HG03097 (cell line): ENCODE measurements around the gene ADGRE3.
"Not testable (repeated sequence)": the region's sequence is repeated elsewhere in the genome, so short reads cannot be mapped to it uniquely, and the experiment has no call there.

ENCODE experiments used
- ATAC-seq: cut with Tn5 transposase; IDR thresholded peaks from one replicate; pipeline ENCODE4 v1.9.1; 2021; ENCODE audit not compliant: unreplicated experiment, low FRiP score

ADGRE3 gene

DNA sequence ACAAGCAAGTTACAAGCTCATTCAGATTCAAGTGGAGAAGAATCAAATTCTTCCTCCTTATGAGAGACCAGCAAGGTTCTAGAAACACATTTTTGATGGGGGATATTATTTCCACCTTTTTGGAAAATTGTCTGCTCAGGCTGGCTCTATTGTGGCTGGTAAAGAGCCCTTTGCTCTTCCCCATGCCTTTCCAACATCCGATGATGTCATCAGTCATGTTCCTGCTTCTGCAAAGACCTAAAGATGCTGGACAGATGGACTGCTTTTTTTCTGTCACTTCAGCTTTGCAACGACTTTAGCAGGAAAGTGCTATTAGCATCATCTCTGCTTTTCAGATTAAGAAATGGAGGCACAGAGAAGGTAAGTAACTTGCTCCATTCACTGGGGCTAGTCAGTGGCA is 4.2 kb downstream of the ADGRE3 start:
- no peak for ATAC-seq

DNA sequence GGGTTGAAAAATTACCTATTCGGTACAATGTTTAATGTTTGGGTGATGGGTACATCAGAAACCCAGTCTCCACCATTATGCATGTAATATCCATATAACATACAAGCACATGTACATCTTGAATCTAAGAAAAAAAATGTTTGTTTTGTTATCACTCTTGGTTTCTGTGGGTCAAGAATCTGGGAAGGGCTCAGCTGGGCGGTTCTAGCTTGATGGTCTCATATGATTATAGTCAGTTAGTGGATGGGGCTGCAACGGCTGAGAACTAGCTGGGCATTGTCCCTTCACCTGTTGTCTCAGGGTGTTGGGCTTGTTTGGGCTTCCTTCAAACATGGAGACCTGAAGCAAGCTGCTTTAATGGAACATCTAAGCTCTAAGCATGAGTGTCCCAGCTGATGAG is 4.7 kb downstream of the ADGRE3 start:
- ATAC-seq, result no peak

DNA sequence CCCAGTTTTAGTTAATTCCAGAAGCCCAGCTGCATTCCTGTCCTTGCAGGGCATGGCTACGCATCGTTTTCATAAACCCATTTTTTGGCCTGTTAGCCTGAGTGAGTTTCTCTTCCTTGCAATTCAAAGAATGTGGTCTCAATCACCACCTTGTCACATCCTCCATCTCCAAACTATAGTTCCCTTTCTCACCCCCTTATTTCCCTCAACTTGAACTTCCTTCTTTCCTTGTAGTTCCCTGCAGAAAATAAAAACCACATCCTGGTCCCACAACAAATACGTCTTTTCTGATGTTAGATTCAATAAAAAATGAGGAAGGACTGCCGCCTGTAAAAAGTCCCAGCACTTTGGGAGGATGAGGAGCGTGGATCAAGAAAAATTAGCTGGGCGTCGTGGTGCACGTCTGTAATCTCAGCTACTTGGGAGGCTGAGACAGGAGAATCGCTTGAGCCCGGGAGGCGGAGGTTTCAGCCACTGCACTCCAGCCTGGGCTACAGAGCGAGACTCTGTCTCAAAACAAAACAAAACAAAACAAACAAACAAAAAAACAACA is 13.2 kb downstream of the ADGRE3 start:
- ATAC-seq, result no peak

DNA sequence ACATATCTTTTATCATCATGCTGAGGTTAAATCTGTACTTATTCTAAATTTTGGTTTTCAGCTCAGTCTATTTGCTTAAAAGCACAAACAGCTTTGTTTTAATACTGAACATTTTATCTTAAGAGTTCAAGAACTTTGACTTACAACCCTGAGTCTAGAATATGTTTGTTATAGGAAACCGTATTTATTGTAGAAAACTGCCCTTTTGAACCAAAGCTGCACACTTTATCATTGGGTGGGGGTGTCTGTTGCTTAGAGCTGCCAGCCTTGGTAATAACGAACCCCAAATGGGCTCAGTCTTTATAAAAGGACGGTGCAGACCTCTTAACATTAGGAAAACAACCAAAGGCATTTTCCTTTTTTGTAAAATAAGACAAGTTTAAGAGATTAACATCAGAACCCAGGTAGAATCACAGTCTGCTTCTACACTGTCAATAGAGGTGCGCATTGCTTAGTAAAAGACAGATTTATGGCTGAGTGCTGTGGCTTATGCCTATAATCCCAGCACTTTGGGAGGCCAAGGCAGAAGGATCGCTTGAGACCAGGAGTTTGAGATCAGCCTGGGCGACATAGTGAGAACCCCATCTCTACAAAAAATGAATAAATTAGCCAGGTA is 14.7 kb downstream of the ADGRE3 start:
- no peak for ATAC-seq

DNA sequence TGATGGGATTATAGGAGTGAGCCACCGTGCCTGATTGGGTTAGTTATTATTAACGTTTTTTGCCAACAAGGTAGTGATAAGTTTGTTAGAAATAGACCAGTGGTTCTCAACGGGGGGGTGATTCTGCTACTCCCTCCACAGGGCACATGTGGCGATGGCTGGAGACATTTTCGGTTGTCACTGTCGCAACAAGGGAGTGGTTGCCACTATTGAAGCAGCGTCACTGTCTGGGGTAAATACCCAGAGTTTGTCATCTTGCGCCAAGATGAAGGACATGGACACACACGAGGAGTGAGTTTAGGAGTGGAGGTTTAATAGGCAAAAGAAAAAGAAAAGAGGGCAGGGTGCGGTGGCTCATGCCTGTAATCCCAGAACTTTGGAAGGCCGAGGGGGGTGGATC is 18.9 kb downstream of the ADGRE3 start:
- ATAC-seq, result no peak

DNA sequence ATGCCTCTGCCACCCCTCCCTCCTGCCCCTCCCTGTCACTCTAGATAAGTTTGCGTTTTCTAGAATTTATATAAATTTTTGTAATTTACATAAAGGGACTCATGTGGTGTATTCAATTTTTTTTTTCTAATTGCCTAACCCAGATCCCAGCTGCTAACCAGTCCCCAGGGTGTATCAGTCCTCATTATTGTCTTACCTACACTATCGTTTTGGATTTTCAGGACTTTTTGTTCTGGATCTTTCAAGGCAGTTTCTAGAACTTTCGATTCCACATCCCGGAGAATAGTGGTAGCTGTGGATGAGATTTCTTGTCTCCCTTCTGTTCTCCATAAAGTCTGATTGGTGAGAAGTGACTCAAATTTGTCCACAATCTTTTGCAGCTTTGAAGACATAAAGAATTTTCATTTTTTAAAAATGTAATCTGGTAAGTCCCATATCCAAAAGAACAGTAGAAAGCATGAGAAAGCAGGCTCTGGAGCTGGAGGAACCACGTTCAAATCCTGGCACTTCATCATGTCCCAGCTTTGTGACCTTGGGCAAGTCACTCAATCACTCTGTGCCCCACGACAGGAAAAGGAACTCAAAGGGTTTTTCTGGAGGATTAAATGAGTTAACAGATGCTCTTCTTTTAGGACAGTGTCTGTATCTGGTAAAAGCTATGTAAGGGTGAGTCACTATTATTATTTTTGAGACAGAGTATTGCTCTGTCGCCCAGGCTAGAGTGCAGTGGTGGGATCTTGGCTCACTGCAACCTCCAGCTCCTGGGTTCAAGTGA is 19.7 kb downstream of the ADGRE3 start:
- no peak for ATAC-seq

DNA sequence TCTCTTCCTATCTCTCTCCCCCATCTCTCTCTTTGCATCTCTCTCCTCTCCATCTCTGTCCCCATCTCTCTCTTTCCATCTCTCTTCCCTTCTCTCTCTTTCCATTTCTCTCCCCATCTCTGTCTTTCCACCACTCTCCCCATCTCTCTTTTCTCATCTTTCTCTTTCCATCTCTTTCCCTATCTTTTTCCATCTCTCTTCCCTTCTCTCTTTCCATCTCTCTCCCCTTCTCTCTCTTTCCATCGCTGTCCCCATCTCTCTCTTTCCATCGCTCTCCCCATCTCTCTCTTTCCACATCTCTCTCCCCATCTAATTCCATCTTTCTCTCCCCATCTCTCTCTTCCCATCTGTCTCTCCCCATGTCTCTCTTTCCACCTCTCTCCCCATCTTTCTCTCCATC is 24.5 kb downstream of the ADGRE3 start:
- no peak for ATAC-seq

DNA sequence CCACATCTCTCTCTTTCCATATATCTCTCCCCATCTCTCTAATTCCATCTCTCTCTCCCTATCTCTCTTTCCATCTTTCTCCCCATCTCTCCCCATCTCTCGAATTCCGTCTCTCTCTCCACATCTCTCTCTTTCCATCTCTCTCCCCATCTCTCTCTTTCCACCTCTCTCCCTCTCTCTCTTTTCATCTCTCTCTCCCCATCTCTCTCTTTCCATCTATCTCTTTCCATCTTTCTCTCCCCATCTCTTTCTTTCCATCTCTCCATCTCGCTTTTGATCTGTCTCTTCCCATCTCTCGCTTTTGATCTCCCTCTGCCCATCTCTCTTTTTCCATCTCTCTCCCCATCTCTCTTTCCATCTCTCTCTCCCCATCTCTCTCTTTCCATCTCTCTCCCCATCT is 25.6 kb downstream of the ADGRE3 start:
- no peak for ATAC-seq

DNA sequence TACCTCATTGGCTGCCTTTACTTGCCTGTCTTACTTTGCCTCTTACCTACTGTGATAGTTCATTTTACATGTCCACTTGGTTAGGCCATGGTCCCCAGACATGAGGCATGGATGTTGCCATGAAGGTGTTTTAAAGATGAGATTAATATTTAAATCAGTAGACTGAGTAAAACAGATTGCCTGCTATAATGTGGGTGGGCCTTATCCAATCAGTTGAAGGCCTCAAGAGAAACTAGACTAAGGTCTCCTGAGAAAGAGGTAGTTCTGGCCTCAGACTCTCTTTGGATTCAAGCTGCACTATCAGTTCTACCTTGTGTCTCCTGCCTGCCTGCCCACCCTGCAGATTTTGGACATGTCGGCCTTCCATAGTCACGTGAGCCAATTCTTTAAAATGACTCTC is 26.1 kb downstream of the ADGRE3 start:
- ATAC-seq, result no peak

DNA sequence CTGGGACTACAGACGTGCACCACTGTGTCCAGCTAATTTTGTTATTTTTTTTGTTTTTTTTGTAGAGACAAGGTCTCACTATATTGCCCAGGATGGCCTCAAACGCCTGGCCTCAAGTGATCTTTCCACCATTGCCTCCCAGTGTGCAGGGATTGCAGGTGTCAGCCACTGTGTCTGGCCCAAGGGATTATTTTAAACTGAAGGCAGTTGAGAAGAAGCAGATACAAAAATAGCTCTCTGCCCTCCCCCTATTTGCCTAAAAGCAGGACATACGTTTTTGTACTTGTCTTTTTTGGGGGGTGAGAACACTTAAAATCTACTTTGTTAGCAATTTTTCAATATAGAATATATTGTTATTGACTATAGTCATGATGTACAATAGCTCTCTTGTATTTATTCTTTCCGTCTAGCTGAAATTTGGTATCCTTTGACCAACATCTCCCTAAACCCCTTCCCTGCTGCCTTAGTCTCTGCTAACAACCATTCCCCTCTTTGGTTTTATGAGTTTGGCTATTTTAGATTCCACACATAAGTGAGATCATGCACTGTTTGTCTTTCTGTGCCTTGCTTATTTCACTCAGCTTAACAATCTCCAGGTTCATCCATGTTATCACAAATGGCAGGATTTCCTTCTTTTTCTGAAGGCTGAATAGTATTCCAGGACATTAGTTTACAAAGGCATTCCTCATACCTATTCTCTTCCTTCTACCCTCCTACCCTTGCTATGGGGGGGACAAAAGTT is 34.9 kb downstream of the ADGRE3 start:
- ATAC-seq, result no peak

DNA sequence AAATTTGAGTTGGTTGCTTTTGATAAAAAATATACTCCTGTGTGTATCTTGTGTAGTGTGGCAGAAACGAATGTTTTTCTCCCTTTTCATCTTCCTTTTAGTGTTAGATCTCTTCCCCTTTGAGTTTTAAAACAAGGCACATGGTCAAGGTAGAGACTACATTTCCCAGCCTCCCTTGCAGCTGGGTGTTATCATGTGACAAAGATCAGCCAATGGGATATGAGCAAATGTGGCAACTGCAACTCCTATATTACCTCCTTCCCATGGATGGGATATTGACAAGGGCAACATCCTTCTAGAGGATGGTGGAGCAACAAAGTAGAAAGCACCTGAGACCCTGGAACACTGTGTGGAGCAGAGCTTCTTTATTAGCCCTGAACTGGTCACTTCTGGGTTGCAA is 42.4 kb downstream of the ADGRE3 start:
- no peak for ATAC-seq

DNA sequence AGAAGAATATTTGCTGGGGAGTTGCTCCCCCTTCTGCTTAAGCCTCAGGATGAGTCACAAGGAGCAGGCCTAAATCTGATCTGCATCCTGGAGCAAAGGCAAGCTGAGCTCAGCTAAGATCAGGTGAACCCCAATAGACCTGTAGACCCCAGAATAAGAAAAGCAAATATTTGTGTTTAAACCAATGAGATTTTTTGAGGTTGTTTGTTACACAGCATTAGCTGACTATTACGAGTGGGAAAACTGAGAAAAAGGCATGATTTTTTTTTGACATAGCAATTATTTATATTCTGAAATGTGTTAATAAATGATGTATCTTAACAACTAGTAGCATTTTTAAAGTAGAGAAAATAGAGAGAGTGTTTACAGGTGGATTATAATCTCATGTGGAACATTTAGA is 45.1 kb downstream of the ADGRE3 start:
- no peak for ATAC-seq

DNA sequence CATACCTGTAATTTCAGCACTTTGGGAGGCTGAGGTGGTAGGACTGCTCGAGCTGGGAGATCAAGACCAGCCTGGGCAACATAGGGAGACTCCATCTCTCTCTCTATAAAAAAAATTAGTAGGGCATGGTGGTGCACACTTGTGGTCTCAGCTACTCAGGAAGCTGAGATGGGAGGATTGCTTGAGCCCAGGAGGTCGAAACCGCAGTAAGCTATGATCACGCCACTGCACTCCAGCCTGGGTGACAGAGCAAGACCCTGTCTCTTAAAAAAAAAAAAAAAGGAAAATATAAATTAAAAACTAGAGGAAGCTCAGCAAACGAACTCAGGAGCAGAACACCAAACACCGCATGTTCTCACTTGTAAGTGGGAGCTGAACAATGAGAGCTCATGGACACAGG is 50.2 kb downstream of the ADGRE3 start:
- not testable (repeated sequence) for ATAC-seq

DNA sequence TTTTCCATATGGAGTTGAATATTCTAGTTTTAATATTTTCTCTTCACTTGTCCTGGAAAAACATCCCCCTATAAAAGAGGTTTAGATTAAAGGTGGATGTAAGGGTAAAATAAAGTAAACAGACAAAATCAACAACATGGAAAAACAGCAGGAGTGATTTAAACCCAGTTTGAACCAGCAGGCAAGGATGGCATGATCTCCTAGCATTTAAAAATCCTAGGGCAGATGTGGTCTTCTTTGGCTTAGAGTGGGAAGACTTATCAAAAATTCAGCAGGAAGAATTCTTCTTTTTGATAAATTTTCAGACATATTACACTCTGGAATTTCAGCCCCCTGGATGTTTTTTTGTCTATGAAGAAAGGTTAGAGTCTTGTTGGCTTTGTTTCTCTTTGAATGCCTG is 55.2 kb downstream of the ADGRE3 start:
- no peak for ATAC-seq

DNA sequence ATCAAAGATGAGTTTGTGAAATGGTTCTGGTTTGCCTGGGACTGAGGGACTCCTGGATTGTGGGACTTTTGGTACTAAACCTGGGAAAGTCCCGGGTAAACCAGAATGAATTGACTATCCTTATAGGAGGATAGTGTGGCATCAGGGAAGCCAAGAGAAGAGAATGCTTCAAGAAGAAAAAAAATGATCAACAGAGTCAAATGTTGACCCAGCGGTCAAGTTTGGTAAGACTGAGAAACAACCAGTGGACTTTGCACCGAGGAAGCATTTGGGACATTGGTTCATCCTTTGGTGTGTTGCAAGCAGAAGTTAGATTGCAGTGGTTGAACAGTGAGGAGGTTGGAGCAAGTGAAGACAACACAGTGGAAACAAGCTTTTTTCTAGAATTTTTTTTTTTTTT is 58.2 kb downstream of the ADGRE3 start:
- ATAC-seq, result no peak

DNA sequence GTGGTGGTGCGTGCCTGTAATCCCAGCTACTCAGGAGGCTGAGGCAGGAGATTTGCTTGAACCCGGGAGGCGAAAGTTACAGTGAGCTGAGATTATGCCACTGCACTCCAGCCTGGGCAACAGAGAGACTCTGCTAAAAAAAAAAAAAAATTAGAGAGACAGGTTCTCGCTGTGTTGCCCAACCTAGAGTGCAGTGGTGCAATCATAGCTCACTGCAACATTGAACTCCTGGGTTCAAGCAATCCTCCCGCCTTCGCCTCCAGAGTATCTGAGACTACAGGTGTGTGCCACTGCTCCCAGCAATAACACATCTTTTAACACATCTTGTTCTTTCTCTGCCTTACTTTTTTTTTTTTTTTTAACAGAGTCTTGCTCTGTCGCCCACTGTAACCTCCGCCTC is 59.0 kb downstream of the ADGRE3 start:
- ATAC-seq, result no peak

DNA sequence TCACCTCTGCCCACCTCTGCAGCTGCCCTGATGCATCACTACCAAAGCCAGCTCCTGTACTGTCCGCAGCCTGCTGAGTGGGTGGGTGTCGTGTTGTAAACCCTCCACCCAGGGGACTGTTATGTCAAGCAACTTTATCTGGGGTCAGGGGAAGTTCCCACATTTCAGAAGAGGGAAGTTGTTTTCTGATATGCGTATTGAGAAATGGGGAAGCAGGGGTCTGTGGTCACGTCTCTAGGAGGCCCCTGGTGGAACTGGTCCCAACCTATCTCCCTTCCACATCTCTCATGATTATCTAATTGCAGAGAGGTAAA is 60.6 kb downstream of the ADGRE3 start:
- no peak for ATAC-seq

DNA sequence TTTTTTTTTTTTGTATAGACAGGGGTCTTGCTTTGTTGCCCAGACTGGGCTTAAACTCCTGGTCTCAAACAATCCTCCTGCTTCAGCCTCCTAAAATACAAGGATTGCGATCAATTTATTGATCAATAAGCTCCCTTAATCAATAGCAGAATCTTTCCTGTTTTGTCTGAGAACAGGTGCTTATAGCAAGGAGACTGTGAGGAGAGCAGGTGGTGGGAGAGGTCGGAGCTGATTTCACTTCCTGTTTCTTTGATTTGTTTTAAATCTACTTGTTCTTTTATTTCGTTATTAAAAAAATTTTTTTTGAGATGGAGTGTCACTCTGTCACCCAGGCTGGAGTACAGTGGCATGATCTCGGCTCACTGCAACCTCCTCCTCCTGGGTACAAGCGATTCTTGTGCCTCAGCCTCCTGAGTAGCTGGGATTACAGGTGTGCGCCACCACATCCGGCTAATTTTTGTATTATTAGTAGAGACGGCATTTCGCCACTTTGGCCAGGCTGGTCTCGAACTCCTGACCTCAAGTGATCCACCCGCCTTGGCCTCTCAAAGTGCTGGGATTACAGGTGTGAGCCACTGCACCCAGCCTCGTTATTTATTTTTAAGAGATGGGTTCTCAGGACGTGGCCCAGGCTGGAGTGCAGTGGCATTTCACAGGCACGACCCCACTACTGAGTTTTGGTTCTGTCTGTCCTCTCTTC is 61.1 kb downstream of the ADGRE3 start:
- ATAC-seq, result not testable (repeated sequence)

DNA sequence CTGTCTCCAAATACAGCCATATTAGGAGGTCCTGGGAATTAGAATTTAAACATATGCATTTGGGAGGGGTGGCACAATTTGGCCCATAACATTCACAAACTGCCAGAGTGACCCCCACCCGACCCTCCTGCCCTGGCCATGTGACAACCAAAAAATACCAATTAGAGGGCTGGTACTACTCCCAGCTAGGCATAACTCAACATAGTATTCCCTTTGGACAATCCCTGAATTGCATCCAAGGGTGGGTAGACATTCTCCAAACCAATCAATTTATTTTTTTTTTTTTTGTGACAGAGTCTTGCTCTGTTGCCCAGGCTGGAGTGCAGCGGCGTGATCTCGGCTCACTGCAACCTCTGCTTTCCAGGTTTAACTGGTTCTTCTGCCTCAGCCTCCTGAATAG is 62.0 kb downstream of the ADGRE3 start:
- ATAC-seq, result no peak

DNA sequence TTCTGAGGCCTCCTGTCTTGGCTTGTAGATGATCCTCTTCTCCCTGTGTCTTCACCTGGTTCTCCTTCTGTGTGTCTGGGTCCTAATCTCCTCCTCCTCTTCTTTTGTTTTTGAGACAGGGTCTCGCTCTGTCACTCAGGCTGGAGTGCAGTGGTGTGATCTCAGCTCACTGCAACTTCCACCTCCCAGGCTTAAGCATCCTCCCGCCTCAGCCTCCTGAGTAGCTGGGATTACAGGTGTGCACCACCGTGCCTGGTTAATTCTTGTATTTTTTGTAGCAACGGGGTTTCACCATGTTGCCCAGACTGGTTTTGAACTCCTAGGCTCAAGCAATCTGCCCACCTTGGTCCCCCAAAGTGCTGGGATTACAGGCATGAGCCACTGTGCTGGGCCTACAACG is 62.4 kb downstream of the ADGRE3 start:
- ATAC-seq, result not testable (repeated sequence)

DNA sequence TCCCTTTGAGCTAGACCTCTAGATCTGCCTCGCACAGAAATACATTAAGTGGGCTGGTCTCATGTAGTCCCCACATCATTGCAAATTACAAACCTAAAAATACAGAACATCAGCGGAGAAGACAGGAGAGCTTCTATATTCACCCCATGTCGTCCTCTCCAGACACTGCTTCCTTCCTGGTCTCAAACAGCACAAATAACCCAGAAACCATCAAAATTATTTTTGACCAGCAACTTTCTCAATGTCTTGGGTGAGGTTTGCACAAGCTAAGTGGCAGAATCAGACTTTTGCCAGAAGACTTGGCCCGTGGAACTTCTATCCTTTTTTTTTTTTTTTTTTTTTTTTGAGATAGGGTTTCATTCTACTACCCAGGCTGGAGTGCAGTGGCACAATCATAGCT is 63.6 kb downstream of the ADGRE3 start:
- ATAC-seq, result no peak
